HG03442 (cell line): ENCODE results near the gene CCDC89.
"Not testable (repeated sequence)": the region's sequence is repeated elsewhere in the genome, so short reads cannot be mapped to it uniquely, and the experiment has no call there.

Experiments used
- ATAC-seq: cut with Tn5 transposase; IDR thresholded peaks from one replicate; pipeline ENCODE4 v1.9.1; 2021; ENCODE audit warnings: mild to moderate bottlenecking, moderate library complexity; ENCODE audit not compliant: unreplicated experiment

The CCDC89 gene

DNA sequence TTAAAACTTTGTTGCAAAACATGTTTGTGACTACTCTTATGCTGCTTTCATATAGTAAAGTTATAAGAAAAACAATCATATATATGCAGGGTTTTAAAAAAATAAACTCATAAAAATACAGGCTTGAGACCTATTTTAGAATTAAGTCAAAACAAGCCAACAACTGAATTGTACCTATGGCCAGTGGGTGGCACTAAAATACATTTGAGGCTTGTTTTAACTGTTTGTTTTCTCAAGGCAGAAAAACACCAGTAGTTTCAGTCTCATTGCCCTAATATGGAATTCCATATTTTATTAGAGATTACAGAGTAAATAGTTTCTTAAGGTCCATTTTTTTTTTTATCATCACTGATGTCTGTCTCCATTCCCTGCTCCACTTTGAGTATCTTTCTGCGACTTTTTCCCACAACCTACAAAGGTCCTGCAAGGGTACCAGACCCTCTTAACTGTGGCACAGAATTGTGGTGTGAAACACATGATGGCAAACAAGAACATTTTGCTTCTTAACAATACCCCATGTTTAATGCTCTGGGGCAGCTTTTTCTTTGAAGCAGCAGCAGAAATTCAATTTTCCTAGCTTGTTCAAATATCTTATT, 8.5 kb upstream of the CCDC89 start:
- no peak for ATAC-seq

DNA sequence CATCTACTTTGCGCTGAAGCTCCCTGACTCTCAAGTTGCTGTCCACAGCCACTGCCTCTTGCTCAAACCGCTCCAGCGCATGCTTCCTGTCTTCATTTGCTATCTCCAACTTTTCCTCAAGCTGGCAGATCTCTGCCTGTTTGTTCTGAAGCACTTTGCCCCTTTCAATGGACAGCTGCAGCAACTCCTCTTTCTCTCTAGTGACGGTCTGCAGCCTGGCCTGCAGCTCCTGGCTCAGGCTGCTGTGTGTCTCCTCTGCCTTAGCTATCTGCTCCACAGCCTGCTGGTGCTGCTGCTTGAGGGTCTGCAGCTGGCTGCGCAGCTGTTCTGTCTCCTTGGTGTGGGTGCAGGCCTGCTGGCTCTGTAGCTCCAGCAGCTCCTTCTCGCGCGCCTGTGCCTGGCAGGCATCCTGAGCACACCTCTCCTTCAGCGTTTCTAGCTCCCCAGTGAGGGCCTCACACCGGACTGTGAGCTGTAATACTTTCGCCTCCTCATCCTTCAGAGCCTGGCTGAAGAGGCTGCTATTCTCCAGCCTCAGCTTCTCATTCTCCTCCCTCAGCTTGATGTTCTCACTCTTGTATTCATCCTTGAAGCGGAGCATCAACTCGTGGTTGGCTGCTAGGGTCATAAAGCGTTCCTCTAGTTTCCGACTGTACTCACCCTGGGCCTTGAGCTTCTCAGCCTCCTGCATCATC, 723 bp downstream of the CCDC89 start:
- no peak for ATAC-seq

DNA sequence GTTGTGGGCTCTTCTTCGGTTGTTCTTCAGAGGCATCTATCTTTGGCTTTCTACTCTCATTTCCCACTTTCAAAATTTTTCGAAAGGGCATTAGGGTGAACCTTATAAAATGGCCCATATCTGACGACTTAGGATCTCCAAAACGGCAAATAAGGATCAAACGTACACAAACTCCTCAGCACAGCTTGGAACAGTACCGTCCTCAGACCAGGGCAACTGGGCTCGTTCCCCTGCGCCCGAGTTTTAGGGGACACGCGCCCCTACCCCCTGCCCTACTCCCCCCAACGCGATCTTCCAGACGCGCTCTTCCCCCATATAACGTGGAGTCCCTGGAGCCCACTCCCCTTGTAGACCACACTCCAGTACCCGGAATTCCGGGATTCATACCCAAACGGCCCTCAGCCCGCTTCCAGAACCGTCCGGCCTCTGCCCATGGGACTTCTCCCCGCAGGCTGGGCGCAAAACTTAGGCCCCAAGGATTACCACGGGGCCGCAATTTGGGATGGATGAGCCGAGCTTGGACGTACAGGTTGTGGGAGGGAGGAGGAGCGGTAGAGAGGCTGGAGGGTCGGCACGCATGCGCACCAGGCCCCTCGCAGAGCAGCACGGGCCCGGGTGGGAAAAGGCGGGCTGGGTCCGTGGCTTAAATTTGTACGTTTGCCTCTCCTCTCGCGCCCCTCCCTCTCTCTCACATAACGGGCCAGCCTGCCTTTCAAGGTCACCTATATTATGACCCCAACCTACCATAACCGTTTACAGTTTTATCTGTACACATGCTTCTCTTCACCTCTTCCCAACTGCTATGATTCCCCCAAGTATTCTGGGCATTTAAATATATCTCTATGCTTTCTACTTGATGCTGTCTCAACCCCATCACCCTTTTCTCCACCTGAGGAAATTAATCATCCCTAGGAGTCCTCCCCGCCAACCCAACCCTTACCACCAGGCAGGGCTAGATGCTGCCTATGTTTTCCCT, 3.4 kb downstream of the CCDC89 start:
- peak; percentile 85 for ATAC-seq

DNA sequence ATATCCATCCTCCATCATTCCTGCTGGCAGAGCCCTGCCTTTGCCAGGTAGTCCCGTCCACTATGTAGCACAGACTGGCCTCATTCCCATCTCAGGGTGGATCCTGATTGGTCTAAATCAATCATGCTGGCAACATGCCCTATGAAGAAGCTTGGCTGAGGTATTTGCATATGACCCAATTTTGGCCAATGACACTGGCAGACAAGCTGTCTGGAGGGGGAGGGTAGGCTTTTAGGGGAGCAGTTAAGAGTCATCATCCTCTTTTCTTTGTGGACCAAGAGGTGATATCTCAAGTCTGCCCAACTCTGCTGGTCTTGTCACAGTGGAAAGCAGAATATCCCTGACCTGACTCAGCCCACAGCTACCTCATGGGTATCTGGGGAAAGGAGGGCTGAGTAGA, 5.1 kb downstream of the CCDC89 start:
- ATAC-seq = no peak

DNA sequence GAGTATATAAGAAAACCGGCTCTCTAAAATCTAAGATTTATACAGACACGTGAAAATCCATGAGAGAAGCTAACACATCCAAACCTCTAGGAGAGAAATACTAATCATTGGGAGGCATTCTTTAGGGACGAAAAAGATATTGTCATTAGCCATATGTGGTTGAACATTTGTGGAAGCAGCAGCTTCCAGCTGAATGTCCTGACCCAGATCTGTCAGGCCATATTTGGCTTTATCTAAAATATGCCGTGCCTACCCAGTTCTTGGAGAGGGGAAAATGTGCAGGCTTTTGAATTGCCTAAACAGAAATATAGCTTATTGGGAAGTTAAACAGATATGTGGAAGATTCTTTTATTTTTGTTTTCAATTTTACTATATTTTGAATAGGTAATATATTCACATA, 6.4 kb downstream of the CCDC89 start:
- ATAC-seq = no peak

DNA sequence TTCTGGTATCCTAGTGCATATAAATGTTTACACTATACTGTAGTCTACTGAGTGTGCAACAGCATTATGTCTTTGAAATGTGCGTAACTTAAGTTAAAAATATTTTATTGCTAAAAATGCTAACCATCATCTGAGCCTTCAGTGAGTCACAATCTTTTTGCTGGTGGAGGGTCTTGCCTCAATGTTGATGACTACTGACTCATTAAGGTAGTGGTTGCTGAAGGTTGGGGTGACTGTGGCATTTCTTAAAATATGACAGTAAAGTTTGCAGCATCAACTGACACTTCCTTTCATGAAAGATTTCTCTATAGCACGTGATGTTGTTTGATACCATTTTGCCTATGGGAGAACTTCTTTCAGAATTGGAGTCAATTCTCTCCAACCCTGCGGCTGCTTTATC, 12.6 kb downstream of the CCDC89 start:
- no peak for ATAC-seq

DNA sequence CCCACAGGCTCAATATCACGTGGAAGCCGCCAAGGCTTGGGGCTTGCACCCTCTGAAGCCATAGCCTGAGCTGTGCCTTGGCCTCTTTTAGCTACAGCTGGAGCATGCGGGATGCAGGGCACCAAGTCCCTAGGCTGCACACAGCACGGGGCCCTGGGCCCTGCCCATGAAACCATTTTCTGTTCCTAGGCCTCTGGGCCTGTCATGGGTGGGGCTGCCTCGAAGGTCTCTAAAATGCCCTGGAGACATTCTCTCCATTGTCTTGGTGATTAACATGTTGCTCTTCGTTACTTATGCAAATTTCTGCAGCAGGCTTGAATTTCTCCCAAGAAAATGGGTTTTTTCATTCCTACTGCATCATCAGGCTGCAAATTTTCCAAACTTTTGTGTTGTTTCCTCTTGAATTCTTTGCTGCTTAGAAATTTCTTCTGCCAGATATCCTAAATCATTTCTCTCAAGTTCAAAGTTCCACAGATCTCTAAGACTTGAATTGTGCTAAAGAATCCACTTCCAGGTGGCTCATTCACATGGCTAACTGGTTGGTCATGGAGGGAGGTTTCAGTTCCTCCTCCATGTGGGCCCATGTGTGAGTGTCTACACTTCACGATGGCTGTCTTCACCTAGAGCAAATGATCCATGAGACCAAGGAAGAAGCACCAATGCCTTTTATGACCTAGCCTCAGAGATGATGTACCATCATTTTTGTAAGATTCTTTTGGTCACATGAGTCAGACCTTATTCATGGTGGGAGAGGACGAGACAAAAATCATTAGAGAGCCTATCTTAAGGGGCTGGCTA, 13.7 kb downstream of the CCDC89 start:
- no peak for ATAC-seq

DNA sequence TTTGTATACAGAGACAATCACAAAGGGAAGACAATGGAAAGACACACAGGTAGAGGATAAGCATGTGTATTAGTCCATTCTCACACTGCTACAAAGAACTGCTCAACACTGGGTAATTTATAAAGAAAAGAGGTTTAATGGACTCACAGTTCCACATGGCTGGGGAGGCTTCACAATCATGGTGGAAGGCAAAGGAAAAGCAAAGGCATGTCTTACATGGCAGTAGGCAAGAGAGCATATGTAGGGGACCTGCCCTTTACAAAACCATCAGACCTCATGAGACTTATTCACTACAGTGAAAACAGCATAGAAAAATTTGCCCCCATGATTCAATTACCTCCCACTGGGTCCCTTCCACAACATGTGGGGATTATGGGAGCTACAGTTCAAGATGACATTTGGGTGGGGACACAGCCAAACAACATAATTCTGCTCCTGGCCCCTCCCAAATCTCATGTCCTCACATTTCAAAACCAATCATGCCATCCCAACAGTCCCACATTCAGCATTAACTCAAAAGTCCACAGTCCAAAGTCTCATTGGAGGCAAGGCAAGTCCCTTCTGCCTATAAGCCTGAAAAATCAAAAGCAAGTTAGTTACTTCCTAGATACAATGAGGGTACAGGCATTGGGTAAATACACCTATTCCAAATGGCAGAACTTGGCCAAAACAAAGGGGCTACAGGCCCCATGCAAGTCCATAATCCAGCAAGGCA, 14.9 kb downstream of the CCDC89 start:
- not testable (repeated sequence) for ATAC-seq

DNA sequence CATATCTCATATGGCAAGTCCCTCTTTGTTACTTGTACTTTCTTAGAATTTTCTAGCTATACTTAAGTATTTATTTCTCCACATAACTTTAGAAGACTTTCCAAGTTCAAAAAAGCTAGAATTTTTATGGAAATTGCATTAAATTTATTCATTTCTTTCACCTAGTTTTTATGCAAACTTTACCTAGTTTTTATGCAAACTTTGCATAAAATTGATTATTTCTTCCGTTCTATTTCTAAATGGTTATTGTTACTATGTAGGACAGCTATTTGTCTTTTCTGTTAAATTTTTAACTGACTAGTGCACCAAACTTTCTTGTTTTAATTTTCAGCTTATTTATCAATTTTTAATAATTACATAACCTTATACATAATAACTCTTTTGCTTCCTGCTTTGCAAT, 17.8 kb downstream of the CCDC89 start:
- ATAC-seq = no peak

DNA sequence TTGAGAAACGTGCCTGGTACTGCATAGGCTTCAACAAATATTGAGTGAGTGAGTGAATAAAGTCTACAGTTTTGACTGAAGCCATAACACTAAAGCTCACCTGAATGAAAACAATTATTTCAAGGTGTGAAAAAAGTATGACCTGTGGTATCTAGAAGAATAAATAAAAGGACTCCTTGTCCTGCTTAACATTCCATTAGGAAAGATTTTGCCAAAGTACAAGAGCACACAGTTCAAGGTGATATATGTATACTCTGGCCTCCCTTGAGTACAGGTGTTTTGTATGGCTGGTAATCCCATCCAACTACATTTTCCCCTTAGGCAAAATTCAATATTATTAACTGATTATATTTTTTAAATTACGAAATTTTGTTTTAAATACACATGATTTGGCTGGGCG, 19.3 kb downstream of the CCDC89 start:
- no peak for ATAC-seq

DNA sequence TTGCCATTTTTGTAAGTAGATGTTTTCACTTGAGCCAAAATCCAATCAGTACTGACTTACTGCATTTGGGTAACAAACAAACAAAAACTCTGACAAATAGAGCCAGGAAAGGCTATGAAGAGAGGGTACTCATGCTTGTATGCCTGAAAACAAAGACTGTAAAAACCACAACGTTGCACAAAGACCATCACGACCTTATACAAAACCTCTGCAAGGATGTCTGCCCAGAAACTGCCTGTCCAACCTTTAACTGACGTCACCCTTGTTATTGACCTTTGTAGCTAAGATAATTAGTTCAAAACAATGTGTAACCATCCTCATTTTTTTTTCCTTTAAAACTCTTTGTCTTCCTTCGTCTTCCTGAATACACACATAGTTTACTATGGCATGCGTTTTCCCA, 20.3 kb downstream of the CCDC89 start:
- ATAC-seq = no peak

DNA sequence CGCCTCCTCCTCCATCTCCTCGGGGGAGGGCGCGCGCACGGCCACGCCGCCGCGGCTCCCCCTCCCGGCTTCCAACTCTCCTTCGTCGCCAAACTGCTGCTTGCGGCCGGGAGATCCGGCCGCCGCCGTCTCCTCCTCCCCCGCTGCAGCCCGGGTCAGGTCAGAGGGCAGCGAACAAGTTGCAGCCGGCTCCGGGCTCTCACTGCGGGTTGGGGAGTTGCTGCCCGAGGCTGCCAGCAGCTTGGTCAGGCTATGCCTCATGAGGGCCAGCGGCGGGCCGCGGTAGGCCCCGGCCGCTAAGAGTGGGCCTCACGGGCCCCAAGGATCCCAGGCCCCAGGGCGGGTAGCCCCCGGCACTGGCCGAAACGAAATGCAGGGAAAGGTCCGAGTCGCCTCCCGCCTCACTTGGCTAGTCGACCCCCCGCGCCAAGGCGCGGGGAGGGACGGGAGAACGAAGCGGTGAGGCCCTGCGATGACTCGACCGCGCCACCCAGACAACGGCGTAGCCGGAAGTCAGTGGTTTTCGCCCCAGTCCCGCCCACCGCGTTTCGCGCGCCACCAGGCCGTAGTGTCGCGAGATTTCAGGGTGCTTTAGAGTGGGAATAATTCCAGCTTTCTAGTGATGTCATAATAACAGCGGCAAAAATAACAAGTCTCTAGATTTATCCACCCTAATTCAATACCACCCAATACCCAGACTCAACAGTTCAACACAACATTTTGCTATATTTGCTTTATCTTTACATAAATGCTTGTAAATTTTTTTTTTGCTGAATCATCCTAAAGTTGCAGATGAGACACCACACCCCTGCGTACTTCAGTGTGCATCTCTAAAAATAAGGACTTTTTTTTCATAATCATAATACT, 21.1 kb downstream of the CCDC89 start, which contains the start of gene CREBZF:
Gene CREBZF, minus strand, starts transcription at position 515 of the 867 bp plus-strand sequence. Its CDS starts 254 bp downstream, at position 261.
- peak; percentile 91 for ATAC-seq

DNA sequence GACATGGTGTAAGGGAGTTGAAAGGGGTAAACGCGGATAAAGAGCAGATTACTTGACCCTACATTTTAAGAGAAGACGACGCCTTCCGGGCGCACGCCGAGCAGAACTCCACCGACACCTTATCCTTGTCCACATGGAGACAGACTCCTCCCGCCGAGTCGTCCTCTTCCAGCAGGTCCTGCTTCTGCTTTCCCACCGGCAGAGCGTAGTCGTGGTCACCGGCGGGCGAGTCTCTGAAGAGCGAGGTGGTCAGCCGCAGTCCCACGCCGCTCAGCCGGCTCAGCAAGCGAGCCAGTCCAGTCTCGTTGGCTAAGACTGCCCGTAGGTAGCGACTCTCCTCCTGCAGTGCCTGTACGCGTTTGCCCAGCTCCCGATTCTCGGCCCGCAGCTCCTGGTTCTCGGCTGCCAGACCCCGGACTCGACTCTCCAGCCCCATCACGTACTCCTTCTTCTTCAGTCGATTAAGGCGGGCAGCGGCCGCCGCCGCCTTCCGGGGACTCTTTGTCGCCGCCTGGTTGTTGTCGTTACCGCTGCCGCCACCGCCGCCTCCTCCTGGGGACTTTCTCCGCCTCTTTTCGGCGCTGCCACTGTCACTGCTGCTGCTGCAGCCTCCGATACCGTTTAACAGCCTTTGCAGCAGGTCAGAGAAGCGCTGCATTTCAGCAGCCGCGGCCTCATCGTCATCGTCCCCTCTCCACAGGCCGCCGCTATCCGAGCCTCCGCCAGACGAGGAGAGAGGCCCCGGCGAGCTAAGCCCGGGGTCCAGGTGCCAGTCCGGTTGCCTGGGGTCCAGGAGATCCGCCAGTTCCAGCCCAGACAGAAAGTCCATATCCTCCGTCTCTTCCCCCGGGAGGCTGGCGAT, 22.0 kb downstream of the CCDC89 start:
- peak; percentile 70 for ATAC-seq

DNA sequence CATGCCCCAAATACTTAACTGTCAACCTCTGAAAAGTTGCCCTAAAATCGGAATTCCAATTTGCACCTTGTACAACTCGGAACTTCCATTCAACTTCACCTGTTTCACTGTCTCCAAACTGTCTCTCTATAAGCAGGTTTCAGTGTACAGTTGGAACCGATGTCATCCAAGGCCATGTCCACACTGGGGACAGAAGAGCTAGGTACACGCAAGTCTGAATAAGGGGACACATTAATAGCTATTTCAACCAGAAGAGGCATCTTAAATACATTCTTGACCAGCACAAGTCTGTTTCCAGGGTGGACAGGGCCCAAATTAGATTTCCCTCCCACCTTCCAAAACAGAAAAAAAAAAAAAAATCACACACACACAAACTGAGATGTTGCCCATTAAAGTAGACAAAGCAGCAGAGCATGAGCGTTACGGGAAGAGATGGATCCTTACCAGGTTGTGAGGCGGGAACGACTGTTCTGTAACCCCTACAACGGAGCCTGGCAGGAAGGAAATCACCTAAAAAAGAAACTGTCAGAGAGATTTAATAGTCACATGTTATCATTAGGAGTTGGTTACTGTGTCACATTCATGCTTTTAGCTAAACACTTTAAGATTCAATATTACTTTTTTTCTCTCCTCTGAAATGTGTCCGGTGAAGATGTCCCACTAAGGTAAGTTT, 22.8 kb downstream of the CCDC89 start:
- ATAC-seq = no peak

DNA sequence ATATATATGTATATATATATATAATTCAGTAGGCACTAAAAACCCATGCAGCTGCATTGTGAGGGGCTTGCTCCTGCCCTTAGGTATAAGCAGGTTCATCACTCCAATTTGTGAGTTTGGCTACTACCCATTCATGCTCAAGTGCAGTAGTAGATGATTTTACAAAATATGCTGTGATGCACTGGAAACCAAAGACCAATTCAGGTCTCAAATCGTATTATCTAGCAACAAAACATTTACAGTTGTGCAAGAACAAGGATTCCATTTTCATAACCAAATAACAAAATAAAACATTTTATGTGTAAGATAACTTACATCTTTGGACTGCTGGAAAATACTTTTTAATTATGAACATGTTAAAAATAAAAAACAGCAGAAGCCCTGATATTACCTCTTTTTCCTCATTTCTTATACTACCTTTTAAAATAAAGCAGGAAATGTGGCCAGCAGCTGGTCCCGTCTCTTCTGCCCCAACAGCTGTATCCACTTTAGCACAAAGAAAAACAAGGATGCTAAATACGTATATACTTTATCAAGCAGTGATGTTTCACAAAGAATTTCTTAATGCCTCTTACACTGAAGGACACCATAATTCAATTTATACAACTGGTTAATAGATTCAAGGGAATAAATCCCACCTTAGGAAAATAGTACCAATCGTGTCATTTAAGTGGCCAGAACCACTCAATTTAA, 23.9 kb downstream of the CCDC89 start:
- no peak for ATAC-seq

DNA sequence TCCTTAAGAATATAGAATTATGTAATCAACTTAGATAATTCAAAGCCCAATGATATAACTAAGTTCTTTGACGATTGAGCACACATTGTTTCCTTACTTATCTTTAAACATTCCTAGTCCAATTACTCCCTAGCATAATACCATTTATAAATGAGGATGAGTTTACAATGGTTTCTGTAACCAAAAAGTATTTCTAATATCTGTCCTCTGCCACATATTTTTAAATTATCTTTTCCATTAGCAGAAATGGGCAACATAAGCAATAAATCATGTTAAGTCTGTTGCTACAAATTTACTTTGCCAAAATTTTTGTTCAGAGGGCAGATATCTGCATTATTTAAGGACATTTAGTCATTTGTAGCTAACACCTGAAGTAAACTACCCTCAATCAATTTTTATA, 27.8 kb downstream of the CCDC89 start:
- ATAC-seq = no peak

DNA sequence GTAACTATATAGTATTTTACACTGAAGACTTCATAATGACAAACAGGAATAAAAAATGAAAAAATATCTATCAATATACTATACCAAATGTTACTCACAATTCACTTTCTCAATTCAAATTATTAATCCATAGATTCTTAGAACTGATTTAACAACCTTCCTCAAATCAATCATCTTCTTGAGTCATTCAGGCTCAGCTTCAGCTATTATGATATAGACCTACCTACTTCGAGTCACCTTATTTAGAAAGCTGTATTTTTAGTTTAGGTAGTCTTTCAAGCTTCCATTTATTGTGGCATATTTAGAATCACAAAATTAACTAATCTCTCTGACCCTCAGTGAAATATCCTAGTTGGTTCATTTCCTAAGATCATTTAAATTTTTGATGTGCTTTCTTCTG, 29.2 kb downstream of the CCDC89 start:
- ATAC-seq = no peak
